C4-2B (cell line): ENCODE data around the gene COL6A2.

Experiments
- CTCF ChIP-seq: fragments of 450-650 bp; conservative IDR thresholded peaks from 2 replicates; pipeline ENCODE4 v1.5.1; 2017; ENCODE audit warnings: mild to moderate bottlenecking
- ZFX ChIP-seq: fragments of 450-650 bp; IDR thresholded peaks from 2 replicates; pipeline ENCODE4 v1.6.1; 2017

GRCh38 chr21:46069166-46069565 is 28.7 kb upstream of the COL6A2 start:
- no peak for TF ChIP-seq CTCF
- TF ChIP-seq ZFX, result no peak
